PC-3 (cell line): ENCODE results near the gene CEBPB. TPM values are rescaled to one million over a fixed set of nuclear protein-coding genes. Genes with fewer than 3 reads are reported as not detected.
A peak's percentile ranks its signal among the peaks of the same experiment; 100 is the strongest.

Source experiments
- ATAC-seq: fragments of 200-7000 bp; cut with Tn5 transposase; 2 replicates; pipeline ENCODE4 v1.9.1; 2020; ENCODE audit warnings: mild to moderate bottlenecking, moderate library complexity
- BruUV-seq: library from RNA; stranded (reverse); fragments of 400-500 nt; replicated peaks from 2 replicates; lab custom pipeline; 2021; lab: Mats Ljungman, UMichigan
- CTCF ChIA-PET: fragments of 300-600 bp; sonication (Branson Sonifier 250); formaldehyde crosslinking; loops from one replicate; lab custom pipeline; 2022; ENCODE audit warnings: antibody characterized with exemption; lab: Charles Lee
- POLR2A ChIA-PET: fragments of 300-600 bp; sonication (Branson Sonifier 250); formaldehyde crosslinking; loops from one replicate; lab custom pipeline; 2022; ENCODE audit warnings: antibody characterized with exemption; ENCODE audit not compliant: unreplicated experiment; lab: Charles Lee
- DNase-seq: peaks from one replicate; pipeline ENCODE4 v3.0.0-alpha.2; 2015
- H2AFZ ChIP-seq: fragments of 300-600 bp; sonication (generic); 2 replicates; pipeline ENCODE4 v1.6.0; 2016; ENCODE audit warnings: antibody characterized with exemption, low read length
- H3F3A ChIP-seq: fragments of 300-600 bp; sonication (generic); one replicate; pipeline ENCODE4 v1.6.0; 2017; ENCODE audit warnings: antibody characterized with exemption, low read length, control low read depth, mild to moderate bottlenecking; ENCODE audit not compliant: unreplicated experiment
- H3K27ac ChIP-seq: fragments of 300-600 bp; sonication (generic); 2 replicates; pipeline ENCODE4 v1.5.1; 2016; ENCODE audit warnings: mild to moderate bottlenecking, low read length
- H3K27me3 ChIP-seq: fragments of 300-600 bp; sonication (generic); 2 replicates; pipeline ENCODE4 v1.6.1; 2016; ENCODE audit warnings: low read length, mixed read lengths
- H3K36me3 ChIP-seq: fragments of 300-600 bp; sonication (generic); 2 replicates; pipeline ENCODE4 v1.6.1; 2016; ENCODE audit warnings: low read depth, mixed run types, low read length, mixed read lengths
- H3K4me1 ChIP-seq: fragments of 300-600 bp; sonication (generic); 2 replicates; pipeline ENCODE4 v1.5.1; 2016; ENCODE audit warnings: low read length; ENCODE audit not compliant: insufficient read depth
- H3K4me2 ChIP-seq: fragments of 300-600 bp; sonication (generic); 2 replicates; pipeline ENCODE4 v1.6.0; 2016; ENCODE audit warnings: low read length
- H3K4me3 ChIP-seq: fragments of 300-600 bp; sonication (generic); 2 replicates; pipeline ENCODE4 v1.5.1; 2016; ENCODE audit warnings: mild to moderate bottlenecking, low read length, mixed read lengths
- H3K79me2 ChIP-seq: fragments of 300-600 bp; sonication (generic); 2 replicates; pipeline ENCODE4 v1.6.1; 2017; ENCODE audit warnings: low read length, mixed read lengths
- H3K9ac ChIP-seq: fragments of 300-600 bp; sonication (generic); 2 replicates; pipeline ENCODE4 v1.6.0; 2016; ENCODE audit warnings: mild to moderate bottlenecking, low read length
- H3K9me2 ChIP-seq: fragments of 300-600 bp; sonication (generic); replicated peaks from 2 replicates; pipeline ENCODE4 v1.6.1; 2016; ENCODE audit warnings: mixed run types, low read length, mixed read lengths
- H3K9me3 ChIP-seq: fragments of 300-600 bp; sonication (generic); 2 replicates; pipeline ENCODE4 v1.6.1; 2016; ENCODE audit warnings: low read length, mixed read lengths
- H4K20me1 ChIP-seq: fragments of 300-600 bp; sonication (generic); 2 replicates; pipeline ENCODE4 v1.6.1; 2016; ENCODE audit warnings: low read length, mixed read lengths
- EZH2 ChIP-seq: fragments of 300-600 bp; sonication (generic); IDR thresholded peaks from one replicate; pipeline ENCODE4 v1.6.1; 2017; ENCODE audit warnings: antibody characterized with exemption, mild to moderate bottlenecking, low read length; ENCODE audit not compliant: unreplicated experiment
- EZH2phosphoT487 ChIP-seq: fragments of 300-600 bp; sonication (generic); IDR thresholded peaks from 2 replicates; pipeline ENCODE4 v1.6.1; 2018; ENCODE audit warnings: mild to moderate bottlenecking, antibody characterized with exemption, low read length, borderline replicate concordance
- intact Hi-C: fragments of 100-400 bp; cut with micrococcal nuclease; formaldehyde crosslinking; loops from 2 replicates; pipeline ENCODE4 v1.9.0; 2023
- total RNA-seq: library from RNA; depleted of rRNA; stranded (reverse); fragments of >200 nt; gene quantifications from 2 replicates; pipeline ENCODE4 v1.2.3, GENCODE V29; 2014
- TF ChIP-seq, protein P1 (sequence below): fragments of 300-600 bp; sonication (generic); conservative IDR thresholded peaks from 2 replicates; pipeline ENCODE4 v1.5.1; 2017; ENCODE audit warnings: antibody characterized with exemption, low read depth, mild to moderate bottlenecking, low read length

Gene CEBPB
- total RNA-seq, 1 experiment from 2014 or later = 103 TPM

DNA sequence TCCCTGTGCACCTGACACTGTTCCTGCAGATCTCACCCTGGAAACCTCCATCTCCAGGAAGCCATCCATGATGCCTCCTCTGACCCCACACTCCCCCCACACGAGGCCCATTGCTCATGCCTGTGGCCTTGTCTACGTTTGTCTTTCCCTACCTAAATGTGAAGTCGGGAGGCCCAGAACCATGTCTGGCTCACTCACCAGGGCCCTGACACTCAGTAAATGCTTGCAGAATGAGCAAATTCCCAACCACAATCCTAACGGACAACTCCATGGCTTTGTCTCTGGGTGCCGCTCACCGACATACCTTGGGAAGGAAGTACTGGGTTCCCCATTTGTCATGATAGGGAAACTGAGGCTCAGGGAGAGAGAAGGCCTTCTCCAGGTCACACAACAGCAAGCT is 44.4 kb upstream of the CEBPB start:
- Histone ChIP-seq H4K20me1 (no peaks in the 10 kb centered on the region), H3F3A (no peaks in the 10 kb centered on the region), H3K4me1 (peaks cover 53% of the 10 kb centered on the region), H3K27ac (peak overlapping the region; percentile 87), H3K36me3 (peaks cover 45% of the 10 kb centered on the region), H2AFZ (no peak overlapping the region), H3K9me2 (no peaks in the 10 kb centered on the region), H3K79me2 (peaks cover 96% of the 10 kb centered on the region), H3K4me2 (peak overlapping the region; percentile 70), H3K27me3 (no peaks in the 10 kb centered on the region), H3K9me3 (no peaks in the 10 kb centered on the region), H3K4me3 (no peak overlapping the region; the same call in 1 of the 2 replicates), H3K9ac (peak overlapping the region; percentile 58)
- no TSS peak for BruUV-seq
- DNase-seq (no peak), ATAC-seq (no peak)
- ChIA-PET POLR2A (no interaction called here), CTCF (no interaction called here)
- intact Hi-C loops = no loop called here
- no peak for TF ChIP-seq EZH2
- no peak for TF ChIP-seq EZH2phosphoT487
- TF ChIP-seq, protein P1, sequence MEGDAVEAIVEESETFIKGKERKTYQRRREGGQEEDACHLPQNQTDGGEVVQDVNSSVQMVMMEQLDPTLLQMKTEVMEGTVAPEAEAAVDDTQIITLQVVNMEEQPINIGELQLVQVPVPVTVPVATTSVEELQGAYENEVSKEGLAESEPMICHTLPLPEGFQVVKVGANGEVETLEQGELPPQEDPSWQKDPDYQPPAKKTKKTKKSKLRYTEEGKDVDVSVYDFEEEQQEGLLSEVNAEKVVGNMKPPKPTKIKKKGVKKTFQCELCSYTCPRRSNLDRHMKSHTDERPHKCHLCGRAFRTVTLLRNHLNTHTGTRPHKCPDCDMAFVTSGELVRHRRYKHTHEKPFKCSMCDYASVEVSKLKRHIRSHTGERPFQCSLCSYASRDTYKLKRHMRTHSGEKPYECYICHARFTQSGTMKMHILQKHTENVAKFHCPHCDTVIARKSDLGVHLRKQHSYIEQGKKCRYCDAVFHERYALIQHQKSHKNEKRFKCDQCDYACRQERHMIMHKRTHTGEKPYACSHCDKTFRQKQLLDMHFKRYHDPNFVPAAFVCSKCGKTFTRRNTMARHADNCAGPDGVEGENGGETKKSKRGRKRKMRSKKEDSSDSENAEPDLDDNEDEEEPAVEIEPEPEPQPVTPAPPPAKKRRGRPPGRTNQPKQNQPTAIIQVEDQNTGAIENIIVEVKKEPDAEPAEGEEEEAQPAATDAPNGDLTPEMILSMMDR = no peak

DNA sequence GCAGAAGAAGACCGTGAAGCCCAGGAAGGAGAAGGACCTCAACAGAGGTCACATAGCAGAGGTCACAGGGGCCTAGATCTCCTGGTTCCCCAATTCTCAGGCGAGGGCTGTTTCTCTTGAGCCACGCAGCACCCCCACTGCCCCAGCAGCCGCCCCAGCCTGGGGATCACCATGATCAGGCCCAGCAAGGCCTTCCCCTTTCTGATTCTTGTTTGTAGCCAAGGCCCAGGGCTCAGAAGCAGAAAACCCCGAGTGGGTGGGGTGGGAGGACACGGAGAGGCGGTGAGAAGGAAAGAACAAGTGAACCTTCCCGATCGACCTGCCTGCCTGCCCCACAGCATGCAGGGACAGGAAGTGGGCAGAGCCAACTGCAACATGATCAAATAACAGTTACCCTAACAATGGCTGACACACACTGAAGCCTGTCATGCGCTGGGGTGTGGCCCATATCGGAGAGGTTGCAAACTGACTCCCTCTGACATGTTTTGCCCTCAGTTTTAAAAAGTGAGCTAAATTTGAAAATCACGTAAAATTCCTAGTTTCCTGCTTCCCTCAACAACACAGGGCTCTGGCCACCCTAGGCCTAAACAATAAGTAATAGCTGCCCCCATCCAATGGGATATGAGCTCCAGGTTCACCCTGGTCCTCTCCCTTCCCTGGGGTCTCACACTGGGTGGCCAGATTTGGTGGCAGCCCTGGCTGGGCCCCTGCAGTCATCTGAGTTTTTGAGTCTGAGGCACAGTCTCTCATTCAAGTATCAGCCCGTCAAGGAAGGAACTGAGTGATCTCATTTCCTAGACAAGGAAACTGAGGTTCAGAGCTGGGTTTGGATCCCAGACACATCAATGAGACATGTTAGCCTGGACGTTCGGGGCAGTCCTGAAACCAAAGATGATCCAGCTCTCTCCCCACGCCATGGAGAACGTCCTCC is 43.6 kb upstream of the CEBPB start:
- no peak for TF ChIP-seq EZH2phosphoT487
- TF ChIP-seq, protein P1 = no peak
- no peak for TF ChIP-seq EZH2
- ATAC-seq = peak; percentile 94
- Histone ChIP-seq H3K9me2 (no peaks in the 10 kb centered on the region), H3K4me2 (peak overlapping the region; percentile 70), H3K79me2 (peaks cover 96% of the 10 kb centered on the region), H3K9me3 (no peaks in the 10 kb centered on the region), H3K27me3 (no peaks in the 10 kb centered on the region), H3K4me3 (peak overlapping the region; percentile 22; the same call in 1 of the 2 replicates), H3K36me3 (peaks cover 37% of the 10 kb centered on the region), H3K27ac (peak overlapping the region; percentile 87), H3K4me1 (peaks cover 59% of the 10 kb centered on the region), H3K9ac (peak overlapping the region; percentile 58), H3F3A (no peaks in the 10 kb centered on the region), H4K20me1 (no peaks in the 10 kb centered on the region), H2AFZ (peak overlapping the region; percentile 22)
- ChIA-PET CTCF (interaction anchor here (0.6 to 1.1 kb wide), 2 partner anchors 26 to 61 kb away, joined by 3 to 4 read pairs; no protein-coding TSS in a partner anchor), POLR2A (interaction anchor here (0.6 kb wide), 1 partner anchor 32 kb away, joined by 4 read pairs; no protein-coding TSS in a partner anchor)
- intact Hi-C loops = no loop called here
- DNase-seq = peak; percentile 89
- no TSS peak for BruUV-seq
